Thyroid gland (tissue), 4 donors: ENCODE results near the gene TRIM25.

Experiments used
- POLR2A ChIP-seq, 2 donors: fragments of 450-650 bp; IDR thresholded peaks; one replicate each; pipeline ENCODE4 v1.6.1; 2017; ENCODE audit warnings: antibody characterized with exemption in 2 of 2, mild to moderate bottlenecking in 2 of 2, moderate library complexity in 1 of 2
- TF ChIP-seq, protein P1 (sequence below), 6 experiments: fragments of 200-600 bp in 3 of 6; fragments of 450-650 bp in 3 of 6; sonication (generic) in 3 of 6; IDR thresholded peaks; one replicate each; pipeline ENCODE4 v1.5.1; 2016 to 2019; ENCODE audit warnings: antibody characterized with exemption in 6 of 6, mild to moderate bottlenecking in 2 of 6, inconsistent platforms in 1 of 6, moderate library complexity in 1 of 6

DNA sequence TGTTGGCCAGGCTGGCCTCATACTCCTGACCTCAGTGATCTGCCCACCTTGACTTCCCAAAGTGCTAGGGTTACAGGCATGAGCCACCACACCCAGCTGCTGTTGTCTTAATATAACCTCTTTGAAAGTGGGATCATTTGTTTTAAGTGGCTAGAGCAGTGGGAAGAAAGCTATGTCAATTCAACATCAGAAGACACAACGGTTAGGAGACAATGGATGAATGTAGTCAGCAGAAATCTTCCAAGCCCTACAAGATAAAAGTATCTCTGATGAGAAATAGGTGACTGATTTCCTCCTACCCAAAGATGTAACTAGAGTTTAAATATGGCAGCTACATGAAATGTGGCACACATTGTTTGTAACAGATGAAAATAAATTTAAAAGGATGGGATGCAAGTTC lies 20.0 kb upstream of the TRIM25 start:
- TF ChIP-seq, protein P1, sequence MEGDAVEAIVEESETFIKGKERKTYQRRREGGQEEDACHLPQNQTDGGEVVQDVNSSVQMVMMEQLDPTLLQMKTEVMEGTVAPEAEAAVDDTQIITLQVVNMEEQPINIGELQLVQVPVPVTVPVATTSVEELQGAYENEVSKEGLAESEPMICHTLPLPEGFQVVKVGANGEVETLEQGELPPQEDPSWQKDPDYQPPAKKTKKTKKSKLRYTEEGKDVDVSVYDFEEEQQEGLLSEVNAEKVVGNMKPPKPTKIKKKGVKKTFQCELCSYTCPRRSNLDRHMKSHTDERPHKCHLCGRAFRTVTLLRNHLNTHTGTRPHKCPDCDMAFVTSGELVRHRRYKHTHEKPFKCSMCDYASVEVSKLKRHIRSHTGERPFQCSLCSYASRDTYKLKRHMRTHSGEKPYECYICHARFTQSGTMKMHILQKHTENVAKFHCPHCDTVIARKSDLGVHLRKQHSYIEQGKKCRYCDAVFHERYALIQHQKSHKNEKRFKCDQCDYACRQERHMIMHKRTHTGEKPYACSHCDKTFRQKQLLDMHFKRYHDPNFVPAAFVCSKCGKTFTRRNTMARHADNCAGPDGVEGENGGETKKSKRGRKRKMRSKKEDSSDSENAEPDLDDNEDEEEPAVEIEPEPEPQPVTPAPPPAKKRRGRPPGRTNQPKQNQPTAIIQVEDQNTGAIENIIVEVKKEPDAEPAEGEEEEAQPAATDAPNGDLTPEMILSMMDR (IDR thresholded peaks at IDR 0.05) = no peak
- no peak for TF ChIP-seq POLR2A (IDR thresholded peaks at IDR 0.05)
